Activated CD4-positive, CD25-positive, alpha-beta regulatory T cell treated with anti-CD3 and anti-CD28 coated beads, Interleukin-2, amount 50 U/mL, for 24 hours (primary cell): ENCODE measurements around the gene ROR2.
"Not testable (repeated sequence)": the region's sequence is repeated elsewhere in the genome, so short reads cannot be mapped to it uniquely, and the experiment has no call there.

ENCODE experiments used
- ATAC-seq, 2 donors: fragments of 150-1000 bp; cut with Tn5 transposase; one replicate each; pipeline ENCODE4 v1.10.0; 2021; ENCODE audit warnings: mild to moderate bottlenecking in 1 of 2, moderate library complexity in 1 of 2

ROR2 gene

GRCh38 chr9:91614044-91614443, 336.0 kb downstream of the ROR2 start:
- not testable (repeated sequence) for ATAC-seq

GRCh38 chr9:91611582-91611981, 338.4 kb downstream of the ROR2 start:
- no peak for ATAC-seq

GRCh38 chr9:91606255-91606995, 343.6 kb downstream of the ROR2 start:
- ATAC-seq: no peak

GRCh38 chr9:91604451-91605179, 345.4 kb downstream of the ROR2 start:
- no peak for ATAC-seq

- ATAC-seq: no peak
Measured at GRCh38 chr9:91603932-91604331, 346.1 kb downstream of the ROR2 start.

- no peak for ATAC-seq
Measured at GRCh38 chr9:91599564-91599963, 350.5 kb downstream of the ROR2 start.

- no peak for ATAC-seq
Measured at GRCh38 chr9:91591627-91592026, 358.4 kb downstream of the ROR2 start.

GRCh38 chr9:91589101-91589553, 360.9 kb downstream of the ROR2 start:
- no peak for ATAC-seq

GRCh38 chr9:91586282-91586681, 363.7 kb downstream of the ROR2 start:
- ATAC-seq: no peak

- ATAC-seq: no peak
Measured at GRCh38 chr9:91583966-91584365, 366.1 kb downstream of the ROR2 start.

- ATAC-seq: no peak
Measured at GRCh38 chr9:91583161-91583875, 366.7 kb downstream of the ROR2 start.

GRCh38 chr9:91582181-91582580, 367.8 kb downstream of the ROR2 start:
- ATAC-seq: no peak

GRCh38 chr9:91580136-91580535, 369.9 kb downstream of the ROR2 start:
- no peak for ATAC-seq

GRCh38 chr9:91578911-91579310, 371.1 kb downstream of the ROR2 start:
- no peak for ATAC-seq

GRCh38 chr9:91577633-91578061, 372.4 kb downstream of the ROR2 start:
- no peak for ATAC-seq

GRCh38 chr9:91572811-91573210, 377.2 kb downstream of the ROR2 start:
- ATAC-seq: no peak

GRCh38 chr9:91572044-91572443, 378.0 kb downstream of the ROR2 start:
- ATAC-seq: no peak

GRCh38 chr9:91571036-91571435, 379.0 kb downstream of the ROR2 start:
- no peak for ATAC-seq

GRCh38 chr9:91567642-91568274, 382.3 kb downstream of the ROR2 start:
- ATAC-seq: no peak

GRCh38 chr9:91564081-91564670, 385.9 kb downstream of the ROR2 start:
- no peak for ATAC-seq

GRCh38 chr9:91562416-91562815, 387.6 kb downstream of the ROR2 start:
- ATAC-seq: no peak

GRCh38 chr9:91560301-91560700, 389.7 kb downstream of the ROR2 start:
- no peak for ATAC-seq

GRCh38 chr9:91558879-91559278, 391.1 kb downstream of the ROR2 start:
- no peak for ATAC-seq
